Activated naive CD4-positive, alpha-beta T cell treated with anti-CD3 and anti-CD28 coated beads, Interleukin-2, amount 10 ng/mL, durations not matched to agents 7 days and 5 days (primary cell): ENCODE data around the gene RXRB.

Experiments used
- CTCF ChIA-PET: fragments of 350-600 bp; sonication (Branson Sonifier 250); formaldehyde crosslinking; loops from one replicate; lab custom pipeline; 2021; ENCODE audit warnings: antibody characterized with exemption; lab: Charles Lee
- DNase-seq: peaks from one replicate; pipeline ENCODE4 v3.0.0-alpha.2; 2020
- H3K27ac Mint-ChIP-seq: one replicate; pipeline ENCODE4 v1.8.0; 2021; ENCODE audit warnings: mild to moderate bottlenecking, moderate library complexity, mixed read lengths
- H3K27me3 Mint-ChIP-seq: one replicate; pipeline ENCODE4 v1.8.0; 2021; ENCODE audit warnings: mild to moderate bottlenecking, mixed read lengths
- H3K36me3 Mint-ChIP-seq: one replicate; pipeline ENCODE4 v1.8.0; 2021; ENCODE audit warnings: mixed read lengths
- H3K4me1 Mint-ChIP-seq: one replicate; pipeline ENCODE4 v1.8.0; 2021; ENCODE audit warnings: mixed read lengths
- H3K4me3 Mint-ChIP-seq: one replicate; pipeline ENCODE4 v1.8.0; 2021; ENCODE audit warnings: mild to moderate bottlenecking, moderate library complexity, mixed read lengths
- H3K9me3 Mint-ChIP-seq: one replicate; pipeline ENCODE4 v1.8.0; 2021; ENCODE audit warnings: mixed read lengths

The RXRB gene

DNA sequence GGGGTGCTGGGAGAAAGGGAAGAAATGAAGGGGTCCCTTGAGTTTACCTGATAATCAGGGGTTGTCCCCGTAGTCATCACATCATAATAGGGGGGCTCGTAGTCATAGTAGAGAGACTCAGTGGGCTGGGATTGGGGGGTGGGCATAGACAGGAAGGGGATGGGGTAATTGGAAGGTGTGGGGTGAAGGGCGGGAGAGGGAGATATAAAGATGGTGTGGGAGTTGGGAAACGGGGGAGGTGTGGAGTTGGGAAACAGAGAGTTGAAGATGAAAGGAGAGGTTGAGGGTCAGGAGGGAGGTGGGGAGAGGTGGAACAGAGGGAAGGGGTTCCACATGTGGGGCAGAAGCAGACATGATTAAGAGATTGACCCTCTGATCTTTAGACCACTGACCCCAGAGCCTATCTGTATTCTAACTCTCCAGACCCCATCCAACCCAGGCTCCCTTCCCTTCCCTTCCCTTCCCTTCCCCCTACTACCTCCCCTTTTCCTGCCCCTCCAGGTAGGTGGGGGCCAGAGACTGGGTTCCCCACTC is 14.7 kb downstream of the RXRB start:
- Mint-ChIP-seq H3K4me3 (no peak overlapping the region), H3K27me3 (peaks cover 70% of the 10 kb centered on the region), H3K9me3 (peaks cover 13% of the 10 kb centered on the region), H3K36me3 (peaks cover 22% of the 10 kb centered on the region), H3K27ac (no peak overlapping the region), H3K4me1 (peaks cover 21% of the 10 kb centered on the region)
- CTCF ChIA-PET = no interaction called here
- DNase-seq = no peak

GRCh38 chr6:33185190-33185589 is 15.3 kb downstream of the RXRB start:
- CTCF ChIA-PET = no interaction called here
- Mint-ChIP-seq H3K27me3 (peaks cover 69% of the 10 kb centered on the region), H3K36me3 (peaks cover 22% of the 10 kb centered on the region), H3K4me3 (no peak overlapping the region), H3K4me1 (peaks cover 21% of the 10 kb centered on the region), H3K9me3 (peaks cover 13% of the 10 kb centered on the region), H3K27ac (no peak overlapping the region)
- DNase-seq = no peak

DNA sequence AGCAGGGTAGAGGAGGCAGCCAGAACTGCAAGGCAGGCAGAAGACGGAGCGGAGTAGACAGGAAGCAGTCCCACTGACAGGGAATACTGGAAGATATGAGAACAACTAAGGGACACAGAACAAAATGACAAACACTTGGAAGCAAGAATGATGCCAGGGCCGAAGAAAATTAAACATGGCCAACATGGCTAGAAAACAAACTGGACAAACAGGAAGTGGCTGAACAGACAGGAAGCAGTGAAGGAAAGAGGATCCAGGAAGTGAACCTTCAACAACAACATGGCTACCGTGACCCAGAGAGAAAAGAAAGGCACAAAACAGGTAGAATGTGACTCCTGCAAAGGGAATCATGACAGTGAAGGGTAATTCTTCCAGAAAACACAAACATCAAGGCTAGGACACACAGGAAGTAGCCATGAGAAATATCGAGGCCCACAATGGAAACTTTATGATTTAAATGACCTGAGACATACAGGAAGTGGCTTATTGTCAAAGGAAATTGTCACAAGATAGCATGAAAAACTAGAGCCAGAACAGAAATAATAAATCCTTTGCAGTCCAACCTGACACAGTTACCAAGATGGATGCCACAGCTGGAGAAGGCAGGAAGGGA is 17.3 kb downstream of the RXRB start:
- Mint-ChIP-seq H3K4me3 (no peak overlapping the region), H3K4me1 (peaks cover 21% of the 10 kb centered on the region), H3K36me3 (peaks cover 22% of the 10 kb centered on the region), H3K9me3 (peaks cover 13% of the 10 kb centered on the region), H3K27ac (peak overlapping the region; percentile 90), H3K27me3 (peaks cover 64% of the 10 kb centered on the region)
- no peak for DNase-seq
- CTCF ChIA-PET = interaction anchor here (1.0 to 1.1 kb wide), 2 partner anchors 15 to 65 kb away, joined by 3 to 4 read pairs; no protein-coding TSS in a partner anchor

DNA sequence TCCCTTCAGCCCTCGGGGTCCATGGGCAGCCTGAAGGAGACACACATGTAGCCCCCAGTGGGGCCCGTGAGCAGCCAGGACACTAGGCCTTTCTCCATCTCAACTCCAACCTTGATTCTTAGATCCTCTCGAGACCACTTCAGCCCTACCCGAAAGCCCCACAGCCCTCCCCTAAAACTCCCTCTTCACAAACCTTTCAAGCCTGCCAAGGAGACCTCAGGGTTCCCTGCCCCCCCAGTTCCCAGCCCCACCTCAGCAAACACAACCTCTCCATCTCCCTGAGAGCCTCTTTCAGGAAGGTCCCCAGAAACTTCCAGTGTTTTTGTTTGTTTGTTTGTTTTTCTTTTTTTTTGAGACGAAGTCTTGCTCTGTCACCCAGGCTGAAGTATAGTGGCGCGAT is 19.3 kb downstream of the RXRB start:
- H3K36me3 Mint-ChIP-seq = peaks cover 22% of the 10 kb centered on the region
- peaks cover 21% of the 10 kb centered on the region for H3K4me1 Mint-ChIP-seq
- H3K9me3 Mint-ChIP-seq = peaks cover 13% of the 10 kb centered on the region
- peaks cover 56% of the 10 kb centered on the region for H3K27me3 Mint-ChIP-seq
- CTCF ChIA-PET = interaction anchor here (1.3 kb wide), 1 partner anchor 55 kb away, joined by 4 read pairs; no protein-coding TSS in a partner anchor
- no peak overlapping the region for H3K27ac Mint-ChIP-seq
- no peak for DNase-seq
- H3K4me3 Mint-ChIP-seq = no peak overlapping the region

- CTCF ChIA-PET = interaction anchor here (0.8 kb wide), 1 partner anchor 55 kb away, joined by 3 read pairs; no protein-coding TSS in a partner anchor
- Mint-ChIP-seq H3K4me1 (peaks cover 14% of the 10 kb centered on the region), H3K36me3 (peaks cover 14% of the 10 kb centered on the region), H3K4me3 (no peak overlapping the region), H3K9me3 (peaks cover 13% of the 10 kb centered on the region), H3K27ac (no peak overlapping the region), H3K27me3 (peaks cover 60% of the 10 kb centered on the region)
- no peak for DNase-seq
These were observed 21.6 kb downstream of the RXRB start for GRCh38 chr6:33178755-33179475.

- Mint-ChIP-seq H3K27ac (no peak overlapping the region), H3K36me3 (peaks cover 3% of the 10 kb centered on the region), H3K9me3 (peaks cover 2% of the 10 kb centered on the region), H3K27me3 (peaks cover 71% of the 10 kb centered on the region), H3K4me3 (no peak overlapping the region), H3K4me1 (peaks cover 3% of the 10 kb centered on the region)
- CTCF ChIA-PET = interaction anchor here (1.4 kb wide), 1 partner anchor 17 kb away, joined by 3 read pairs; no protein-coding TSS in a partner anchor
- no peak for DNase-seq
These were observed 22.7 kb downstream of the RXRB start for GRCh38 chr6:33177552-33178446.

- Mint-ChIP-seq H3K4me1 (no peaks in the 10 kb centered on the region), H3K27ac (no peak overlapping the region), H3K4me3 (no peak overlapping the region), H3K36me3 (no peaks in the 10 kb centered on the region), H3K27me3 (peaks cover 76% of the 10 kb centered on the region), H3K9me3 (no peaks in the 10 kb centered on the region)
- DNase-seq = no peak
- CTCF ChIA-PET = interaction anchor here (1.4 kb wide), 1 partner anchor 16 kb away, joined by 3 read pairs; no protein-coding TSS in a partner anchor
These were observed 23.6 kb downstream of the RXRB start for GRCh38 chr6:33176906-33177305.

GRCh38 chr6:33175436-33176069 is 24.9 kb downstream of the RXRB start:
- Mint-ChIP-seq H3K36me3 (no peaks in the 10 kb centered on the region), H3K4me3 (no peak overlapping the region), H3K9me3 (no peaks in the 10 kb centered on the region), H3K27ac (no peak overlapping the region), H3K4me1 (no peaks in the 10 kb centered on the region), H3K27me3 (peaks cover 68% of the 10 kb centered on the region)
- DNase-seq = no peak
- CTCF ChIA-PET = interaction anchor here (1.2 kb wide), 1 partner anchor 27 kb away, joined by 4 read pairs; no protein-coding TSS in a partner anchor

GRCh38 chr6:33174784-33175183 is 25.7 kb downstream of the RXRB start:
- CTCF ChIA-PET = interaction anchor here (1.2 to 1.8 kb wide), 3 partner anchors 26 to 50 kb away, joined by 3 to 4 read pairs (median 4); no protein-coding TSS in a partner anchor
- H3K4me1 Mint-ChIP-seq = no peaks in the 10 kb centered on the region
- H3K27me3 Mint-ChIP-seq = peaks cover 61% of the 10 kb centered on the region
- H3K4me3 Mint-ChIP-seq = no peak overlapping the region
- H3K27ac Mint-ChIP-seq = no peak overlapping the region
- no peaks in the 10 kb centered on the region for H3K9me3 Mint-ChIP-seq
- H3K36me3 Mint-ChIP-seq = no peaks in the 10 kb centered on the region
- DNase-seq = no peak

DNA sequence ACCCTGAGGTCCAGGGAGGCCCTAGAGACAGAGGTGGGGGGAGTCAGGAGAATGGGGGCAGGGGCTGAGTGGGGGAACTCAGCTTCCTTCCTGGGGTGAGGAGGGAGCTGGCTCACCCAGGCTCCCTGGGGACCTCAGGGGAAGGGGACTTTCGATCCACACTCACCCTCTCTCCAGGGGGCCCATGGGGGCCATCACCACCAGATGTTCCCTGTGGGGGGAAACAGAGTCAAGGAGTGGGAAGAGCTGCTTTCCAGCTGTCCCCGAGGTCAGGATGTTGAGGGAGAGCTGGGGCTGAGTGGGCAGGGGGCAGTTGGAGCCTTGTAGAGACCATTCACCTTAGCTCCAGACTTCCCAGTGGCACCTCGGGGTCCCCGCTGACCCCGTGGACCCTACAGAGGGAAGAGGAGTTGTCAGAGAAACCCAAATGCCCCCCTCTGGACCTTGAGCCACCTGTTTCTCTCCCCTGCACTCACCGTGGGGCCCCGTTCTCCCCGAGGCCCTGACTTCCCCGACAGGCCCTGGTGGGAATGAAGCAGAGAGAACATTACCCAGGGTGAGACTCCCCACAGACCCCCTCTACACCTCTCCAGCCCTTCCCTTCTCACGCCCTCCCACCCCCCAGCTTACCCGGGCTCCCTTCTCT is 26.8 kb downstream of the RXRB start:
- Mint-ChIP-seq H3K27ac (no peak overlapping the region), H3K36me3 (no peaks in the 10 kb centered on the region), H3K4me3 (no peak overlapping the region), H3K4me1 (no peaks in the 10 kb centered on the region), H3K27me3 (peaks cover 56% of the 10 kb centered on the region), H3K9me3 (no peaks in the 10 kb centered on the region)
- no peak for DNase-seq
- CTCF ChIA-PET = interaction anchor here (0.8 to 1.9 kb wide), 7 partner anchors 12 to 171 kb away, joined by 3 to 9 read pairs (median 4); no protein-coding TSS in a partner anchor

DNA sequence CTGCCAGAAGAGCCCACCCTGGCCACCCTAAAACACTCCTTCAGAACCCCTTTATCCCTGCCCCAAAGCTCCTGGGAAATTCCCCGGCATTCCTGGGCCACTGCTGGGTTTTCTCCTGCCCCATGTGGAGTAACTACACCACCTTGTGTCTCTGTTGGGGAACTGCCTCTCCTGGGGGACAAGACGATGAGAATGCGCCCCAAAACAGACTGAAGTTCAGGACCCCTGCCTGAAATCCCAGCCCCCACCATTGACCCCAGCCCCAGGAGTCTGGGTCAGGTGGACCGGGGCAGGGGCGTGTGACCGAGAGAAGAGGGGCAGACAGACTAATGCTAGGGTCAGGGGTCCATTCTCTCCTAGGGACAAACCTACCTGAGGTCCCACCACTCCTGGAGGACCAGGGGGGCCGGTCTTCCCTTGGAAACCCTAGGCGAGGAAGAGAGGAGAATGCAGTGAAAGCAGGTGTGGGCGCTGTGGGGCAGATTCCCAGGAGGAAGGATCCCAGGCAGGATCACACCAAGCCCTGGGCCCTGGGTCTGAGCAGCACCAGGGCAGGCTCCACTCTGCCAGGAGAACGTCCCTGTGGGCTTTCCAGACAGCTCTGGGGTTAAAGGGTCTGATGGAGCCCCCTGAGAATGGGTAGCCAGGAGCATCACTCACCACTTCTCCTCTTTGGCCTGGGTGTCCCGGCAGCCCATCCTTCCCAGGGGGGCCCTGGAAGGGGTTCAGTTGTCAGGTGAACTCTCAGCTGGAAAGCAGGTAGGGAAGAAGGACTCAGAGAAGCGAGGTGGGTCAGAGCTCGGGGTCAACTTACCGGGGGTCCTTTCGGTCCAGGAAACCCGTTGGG is 27.6 kb downstream of the RXRB start:
- CTCF ChIA-PET = interaction anchor here (0.8 to 1.9 kb wide), 9 partner anchors 11 to 170 kb away, joined by 3 to 9 read pairs (median 3); no protein-coding TSS in a partner anchor
- H3K4me3 Mint-ChIP-seq = no peak overlapping the region
- no peak for DNase-seq
- H3K27ac Mint-ChIP-seq = no peak overlapping the region
- H3K4me1 Mint-ChIP-seq = no peaks in the 10 kb centered on the region
- peaks cover 48% of the 10 kb centered on the region for H3K27me3 Mint-ChIP-seq
- no peaks in the 10 kb centered on the region for H3K36me3 Mint-ChIP-seq
- H3K9me3 Mint-ChIP-seq = no peaks in the 10 kb centered on the region
